ENCODE data around the gene DUSP28.

The DUSP28 gene

GRCh38 chr2:240573071-240573515 is 12.9 kb downstream of the DUSP28 start:
- no peak for DNase-seq (ENCODE audit: low read depth)

GRCh38 chr2:240573516-240574385 is 13.6 kb downstream of the DUSP28 start:
- no peak for DNase-seq (ENCODE audit: low read depth)

GRCh38 chr2:240574386-240575100 is 14.4 kb downstream of the DUSP28 start:
- no peak for DNase-seq (ENCODE audit: low read depth)

GRCh38 chr2:240575101-240575965 is 15.2 kb downstream of the DUSP28 start:
- DNase-seq (ENCODE audit: low read depth), result no peak

GRCh38 chr2:240576036-240576435 is 15.9 kb downstream of the DUSP28 start:
- no peak for DNase-seq (ENCODE audit: low read depth)

- DNase-seq (ENCODE audit: low read depth), result no peak
These were observed 16.5 kb downstream of the DUSP28 start for GRCh38 chr2:240576436-240577205.

GRCh38 chr2:240577281-240578109 is 17.3 kb downstream of the DUSP28 start:
- DNase-seq (ENCODE audit: low read depth), result no peak

GRCh38 chr2:240578110-240578450 is 17.9 kb downstream of the DUSP28 start:
- DNase-seq (ENCODE audit: low read depth), result no peak

- DNase-seq (ENCODE audit: low read depth), result no peak
These were observed 18.3 kb downstream of the DUSP28 start for GRCh38 chr2:240578488-240578887.

GRCh38 chr2:240579071-240579762 is 19.1 kb downstream of the DUSP28 start:
- no peak for DNase-seq (ENCODE audit: low read depth)

- DNase-seq (ENCODE audit: low read depth), result peak; percentile 89
These were observed 19.8 kb downstream of the DUSP28 start for GRCh38 chr2:240579771-240580614.

- no peak for DNase-seq (ENCODE audit: low read depth)
These were observed 21.7 kb downstream of the DUSP28 start for GRCh38 chr2:240581811-240582210.

- no peak for DNase-seq (ENCODE audit: low read depth)
These were observed 22.6 kb downstream of the DUSP28 start for GRCh38 chr2:240582781-240583180.

GRCh38 chr2:240583774-240584173 is 23.6 kb downstream of the DUSP28 start:
- no peak for DNase-seq (ENCODE audit: low read depth)

GRCh38 chr2:240584486-240585031 is 24.4 kb downstream of the DUSP28 start:
- no peak for DNase-seq (ENCODE audit: low read depth)

GRCh38 chr2:240585101-240585500 is 24.9 kb downstream of the DUSP28 start:
- no peak for DNase-seq (ENCODE audit: low read depth)

- DNase-seq (ENCODE audit: low read depth), result no peak
These were observed 25.6 kb downstream of the DUSP28 start for GRCh38 chr2:240585681-240586197.

GRCh38 chr2:240586198-240586918 is 26.2 kb downstream of the DUSP28 start, which contains the start of gene CAPN10:
Gene CAPN10 (plus strand): TSS chr2:240586734. CDS start chr2:240586912, 178 bp downstream.
- peak; percentile 79 for DNase-seq (ENCODE audit: low read depth)

All from HS-5 (cell line).